22Rv1 (cell line): ENCODE results near the gene CNTNAP2.

Experiments
- H3K27ac ChIP-seq: fragments of 450-650 bp; 2 replicates; pipeline ENCODE4 v1.5.1; 2017
- ZFX ChIP-seq: fragments of 450-650 bp; IDR thresholded peaks from 2 replicates; pipeline ENCODE4 v1.6.1; 2017; ENCODE audit warnings: antibody characterized with exemption, borderline replicate concordance
- TF ChIP-seq, protein P1 (sequence below): fragments of 450-650 bp; IDR thresholded peaks from 2 replicates; pipeline ENCODE4 v1.5.1; 2017; ENCODE audit warnings: mild to moderate bottlenecking

CNTNAP2 gene

DNA sequence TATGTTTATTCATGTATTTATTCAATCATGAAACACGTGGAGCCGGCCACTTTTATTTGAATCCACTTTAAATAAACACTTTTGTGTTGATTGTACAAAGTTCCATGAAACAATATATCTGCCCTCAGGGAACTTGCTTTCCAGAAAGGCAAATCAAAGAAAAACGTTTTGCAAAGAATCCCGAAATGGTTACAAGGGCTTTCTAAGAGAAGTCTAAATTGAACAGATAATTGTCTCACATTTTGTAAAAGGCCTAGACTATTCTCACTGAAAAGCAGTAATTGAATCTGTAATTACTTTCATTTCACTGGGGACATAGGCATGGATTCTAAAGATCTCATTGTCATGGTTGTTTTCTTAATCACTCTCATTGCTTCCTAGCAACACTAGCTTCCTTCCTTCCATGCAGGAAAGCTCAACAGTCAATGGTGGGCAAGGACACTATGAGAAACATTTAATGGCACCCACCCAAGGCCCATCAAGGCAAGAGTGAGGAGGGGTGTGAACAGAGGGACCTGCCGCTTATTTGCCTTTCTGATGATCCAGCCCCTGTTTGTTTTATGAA lies 1851.5 kb downstream of the CNTNAP2 start:
- no peak overlapping the region for H3K27ac ChIP-seq
- TF ChIP-seq, protein P1, sequence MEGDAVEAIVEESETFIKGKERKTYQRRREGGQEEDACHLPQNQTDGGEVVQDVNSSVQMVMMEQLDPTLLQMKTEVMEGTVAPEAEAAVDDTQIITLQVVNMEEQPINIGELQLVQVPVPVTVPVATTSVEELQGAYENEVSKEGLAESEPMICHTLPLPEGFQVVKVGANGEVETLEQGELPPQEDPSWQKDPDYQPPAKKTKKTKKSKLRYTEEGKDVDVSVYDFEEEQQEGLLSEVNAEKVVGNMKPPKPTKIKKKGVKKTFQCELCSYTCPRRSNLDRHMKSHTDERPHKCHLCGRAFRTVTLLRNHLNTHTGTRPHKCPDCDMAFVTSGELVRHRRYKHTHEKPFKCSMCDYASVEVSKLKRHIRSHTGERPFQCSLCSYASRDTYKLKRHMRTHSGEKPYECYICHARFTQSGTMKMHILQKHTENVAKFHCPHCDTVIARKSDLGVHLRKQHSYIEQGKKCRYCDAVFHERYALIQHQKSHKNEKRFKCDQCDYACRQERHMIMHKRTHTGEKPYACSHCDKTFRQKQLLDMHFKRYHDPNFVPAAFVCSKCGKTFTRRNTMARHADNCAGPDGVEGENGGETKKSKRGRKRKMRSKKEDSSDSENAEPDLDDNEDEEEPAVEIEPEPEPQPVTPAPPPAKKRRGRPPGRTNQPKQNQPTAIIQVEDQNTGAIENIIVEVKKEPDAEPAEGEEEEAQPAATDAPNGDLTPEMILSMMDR, result no peak
- no peak for TF ChIP-seq ZFX

DNA sequence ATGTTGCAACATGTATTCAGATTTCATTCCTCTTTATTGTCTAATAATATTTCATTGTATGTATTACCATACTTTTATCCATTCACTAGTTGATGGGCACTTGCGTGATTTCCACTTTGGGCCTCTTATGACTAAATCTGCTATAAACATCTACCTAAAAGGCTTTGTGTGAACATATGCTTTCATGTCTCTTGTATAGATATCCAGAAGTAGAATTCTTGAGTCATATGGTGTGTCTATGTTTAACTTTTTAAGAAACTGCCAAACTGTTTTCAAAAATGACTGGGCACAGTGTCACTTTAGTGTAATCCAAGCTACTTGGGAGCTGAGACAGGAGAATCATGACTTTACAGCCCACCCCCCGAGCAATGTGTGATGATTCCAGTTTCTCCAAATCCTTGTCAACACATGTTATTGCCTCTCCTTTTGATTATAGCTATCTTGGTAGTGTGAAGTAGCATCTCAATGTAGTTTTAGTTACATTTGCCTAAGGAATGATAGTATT lies 1855.1 kb downstream of the CNTNAP2 start:
- H3K27ac ChIP-seq, result no peak overlapping the region
- no peak for TF ChIP-seq ZFX
- TF ChIP-seq, protein P1, result no peak

DNA sequence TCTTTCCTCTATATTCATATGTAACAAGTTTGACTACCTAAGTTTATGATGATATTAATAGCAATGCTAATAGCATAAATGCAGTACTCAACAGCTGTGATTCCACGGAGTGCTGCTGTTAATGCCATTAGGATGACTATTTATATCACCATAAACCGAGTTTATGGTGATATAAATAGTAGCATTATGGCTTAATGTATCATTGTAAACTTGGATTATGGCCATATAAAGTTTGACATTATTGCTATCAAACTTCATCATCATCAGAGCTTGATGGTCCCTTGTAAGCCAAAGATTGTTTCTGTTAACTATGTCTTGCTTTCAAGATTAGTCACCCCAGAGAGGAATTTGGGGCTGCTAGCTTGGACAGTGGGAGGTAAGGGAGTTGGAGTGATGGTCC lies 1861.6 kb downstream of the CNTNAP2 start:
- H3K27ac ChIP-seq, result no peak overlapping the region
- no peak for TF ChIP-seq ZFX
- TF ChIP-seq, protein P1, result no peak

DNA sequence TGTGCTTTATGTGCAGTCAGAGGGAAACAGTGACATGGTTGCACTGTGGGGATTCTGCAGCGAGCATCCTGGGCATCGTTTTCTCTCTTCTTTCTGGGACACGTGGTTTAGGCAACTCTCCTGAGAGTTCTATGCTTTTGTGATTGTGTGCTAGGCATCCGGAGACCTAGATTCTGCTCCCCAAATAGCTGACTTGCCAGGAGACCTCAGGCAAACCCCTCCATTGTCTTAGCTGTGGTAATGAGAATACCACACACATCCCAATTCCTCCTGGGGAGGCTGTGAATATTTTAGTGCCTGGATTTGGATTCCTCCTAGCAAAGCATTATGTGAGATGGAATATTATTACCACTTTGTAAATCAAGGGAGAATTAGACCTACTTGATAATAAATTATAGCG lies 1862.0 kb downstream of the CNTNAP2 start:
- no peak overlapping the region for H3K27ac ChIP-seq

DNA sequence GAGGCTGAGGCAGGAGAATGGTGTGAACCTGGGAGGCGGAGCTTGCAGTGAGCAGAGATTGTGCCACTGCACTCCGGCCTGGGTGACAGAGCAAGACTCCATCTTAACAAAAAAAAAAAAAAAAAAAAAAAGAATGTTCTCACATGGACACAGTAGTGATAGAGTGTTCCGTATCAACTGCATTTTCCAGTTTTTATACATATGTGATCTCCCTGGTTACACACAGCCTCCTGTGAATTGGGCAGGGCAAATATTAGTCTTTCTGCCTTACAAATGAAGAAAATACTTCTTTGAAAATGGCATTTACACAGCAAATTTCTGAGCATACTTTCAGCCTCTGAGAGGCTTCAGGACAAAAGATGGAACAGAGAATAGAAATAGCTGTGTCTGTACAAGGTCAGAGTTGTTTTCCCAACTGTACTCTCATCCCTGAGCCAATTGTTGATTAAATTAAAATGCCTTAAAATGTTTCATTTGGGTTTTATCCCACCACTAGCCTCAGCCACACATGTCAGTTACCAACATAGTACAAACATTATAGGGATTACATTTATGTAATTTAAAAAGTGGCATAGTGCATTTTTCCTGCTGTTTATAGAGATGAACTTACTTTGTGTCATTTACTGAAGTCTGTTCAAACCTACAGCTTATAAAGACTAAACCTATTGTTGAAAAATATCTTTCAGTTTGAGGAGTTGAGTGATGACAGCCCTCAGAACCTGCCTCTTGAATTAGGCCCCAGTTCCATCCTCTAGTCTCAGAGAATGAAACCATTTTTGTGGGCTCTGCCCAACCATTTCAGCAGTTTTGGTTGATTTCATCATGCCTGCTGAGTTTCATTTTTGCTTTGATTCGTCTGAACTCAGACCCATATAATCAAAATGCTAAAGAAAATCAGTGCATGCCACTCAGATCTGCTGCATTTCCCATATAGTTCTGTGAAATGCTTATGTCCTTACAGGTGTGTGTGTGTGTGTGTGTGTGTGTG lies 1864.5 kb downstream of the CNTNAP2 start:
- TF ChIP-seq, protein P1, result no peak
- no peak for TF ChIP-seq ZFX
- no peak overlapping the region for H3K27ac ChIP-seq

More for the DNA sequence above, 1862.0 kb downstream of the CNTNAP2 start:
- TF ChIP-seq, protein P1, result no peak
- TF ChIP-seq ZFX, result no peak

DNA sequence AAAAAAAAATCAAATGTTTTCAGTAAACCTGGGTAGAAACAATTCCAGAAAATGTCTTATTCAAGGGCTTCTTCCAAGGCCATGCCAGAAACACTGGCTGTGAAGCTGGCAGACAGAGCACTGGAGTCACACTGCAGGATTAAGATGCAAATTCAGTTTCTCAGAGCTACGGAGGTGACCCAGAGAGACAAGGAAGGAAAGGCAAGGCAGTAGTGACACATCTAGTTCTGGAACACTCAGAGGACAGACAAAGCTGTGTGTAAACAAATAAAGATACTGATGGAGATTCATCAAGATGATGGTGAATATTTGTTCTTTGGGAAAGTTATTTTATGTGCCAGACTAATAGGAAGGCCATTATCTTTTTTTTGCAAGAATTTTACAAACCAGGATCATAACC lies 1865.7 kb downstream of the CNTNAP2 start:
- TF ChIP-seq ZFX, result no peak
- TF ChIP-seq, protein P1, result no peak
- H3K27ac ChIP-seq, result no peak overlapping the region

DNA sequence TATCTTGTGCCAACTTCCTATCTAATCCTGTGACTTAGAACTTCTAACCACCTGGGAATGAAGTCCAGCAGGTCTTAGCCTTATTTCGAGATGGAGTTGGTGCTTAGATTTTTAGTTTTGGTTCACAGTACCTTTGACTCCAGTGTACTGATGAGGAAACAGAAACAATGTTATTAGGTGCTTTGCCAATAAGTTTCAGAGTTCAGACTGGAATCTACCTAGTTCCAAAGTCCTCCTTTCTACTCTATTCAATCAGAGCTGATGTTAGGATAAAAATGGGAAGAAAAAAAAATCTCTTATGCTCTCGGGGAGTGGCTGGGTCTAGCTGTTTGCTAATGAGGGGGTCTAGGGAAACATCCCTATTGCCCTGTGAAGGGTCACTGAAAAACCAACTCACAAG lies 1867.7 kb downstream of the CNTNAP2 start:
- H3K27ac ChIP-seq, result no peak overlapping the region
- TF ChIP-seq, protein P1, result no peak
- TF ChIP-seq ZFX, result no peak
